Bronchial epithelial cell (primary cell): ENCODE results near the gene SLC4A4. TPM values are rescaled to one million over a fixed set of nuclear protein-coding genes. Genes with fewer than 3 reads are reported as not detected.

Source experiments
- DNase-seq: peaks from one replicate; pipeline ENCODE4 v3.0.0-alpha.2; 2010; ENCODE audit warnings: low read depth
- FAIRE-seq: peaks from 2 replicates; lab custom pipeline; 2011; peaks lifted over from hg19 to GRCh38; lab: Jason Lieb, UNC
- H3K27me3 ChIP-seq: 2 replicates; pipeline ENCODE4 v1.5.1; 2011; ENCODE audit warnings: low read length; ENCODE audit not compliant: control insufficient read depth, insufficient read depth
- H3K36me3 ChIP-seq: 2 replicates; pipeline ENCODE4 v1.5.1; 2011; ENCODE audit warnings: low read length; ENCODE audit not compliant: control insufficient read depth, insufficient read depth
- H3K4me3 ChIP-seq: 2 replicates; pipeline ENCODE4 v1.5.1; 2011; ENCODE audit warnings: mild to moderate bottlenecking, low read depth, low read length, control low read depth
- total RNA-seq: library from RNA; depleted of rRNA; stranded (reverse); fragments of >200 nt; gene quantifications from 2 replicates; pipeline ENCODE4 v1.2.1, GENCODE V29; 2014
- TF ChIP-seq, protein P1 (sequence below): IDR thresholded peaks from 2 replicates; pipeline ENCODE4 v1.5.1; 2011; ENCODE audit warnings: mild to moderate bottlenecking, moderate library complexity, low read length, control low read depth, inconsistent platforms; ENCODE audit not compliant: insufficient read depth, severe bottlenecking

The SLC4A4 gene
- total RNA-seq, 1 donor from 2014 or later = 0.26 TPM

DNA sequence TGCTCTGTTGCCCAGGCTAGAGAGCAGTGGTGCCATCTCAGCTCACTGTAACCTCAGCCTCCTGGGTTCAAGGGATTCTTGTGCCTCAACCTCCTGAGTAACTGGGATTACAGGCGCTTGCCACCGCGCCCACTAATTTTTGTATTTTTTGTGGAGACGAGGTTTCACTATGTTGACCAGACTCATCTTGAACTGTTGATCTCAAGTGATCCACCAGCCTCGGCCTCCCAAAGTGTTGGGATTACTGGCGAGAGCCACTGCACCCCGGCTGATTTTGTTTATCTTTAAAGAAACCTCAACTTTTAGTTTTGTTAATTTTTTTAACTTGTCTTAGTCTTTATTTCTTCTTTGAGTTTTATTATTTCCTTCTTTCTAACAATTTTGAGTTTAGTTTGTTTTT, 163.2 kb downstream of the SLC4A4 start:
- TF ChIP-seq, protein P1, sequence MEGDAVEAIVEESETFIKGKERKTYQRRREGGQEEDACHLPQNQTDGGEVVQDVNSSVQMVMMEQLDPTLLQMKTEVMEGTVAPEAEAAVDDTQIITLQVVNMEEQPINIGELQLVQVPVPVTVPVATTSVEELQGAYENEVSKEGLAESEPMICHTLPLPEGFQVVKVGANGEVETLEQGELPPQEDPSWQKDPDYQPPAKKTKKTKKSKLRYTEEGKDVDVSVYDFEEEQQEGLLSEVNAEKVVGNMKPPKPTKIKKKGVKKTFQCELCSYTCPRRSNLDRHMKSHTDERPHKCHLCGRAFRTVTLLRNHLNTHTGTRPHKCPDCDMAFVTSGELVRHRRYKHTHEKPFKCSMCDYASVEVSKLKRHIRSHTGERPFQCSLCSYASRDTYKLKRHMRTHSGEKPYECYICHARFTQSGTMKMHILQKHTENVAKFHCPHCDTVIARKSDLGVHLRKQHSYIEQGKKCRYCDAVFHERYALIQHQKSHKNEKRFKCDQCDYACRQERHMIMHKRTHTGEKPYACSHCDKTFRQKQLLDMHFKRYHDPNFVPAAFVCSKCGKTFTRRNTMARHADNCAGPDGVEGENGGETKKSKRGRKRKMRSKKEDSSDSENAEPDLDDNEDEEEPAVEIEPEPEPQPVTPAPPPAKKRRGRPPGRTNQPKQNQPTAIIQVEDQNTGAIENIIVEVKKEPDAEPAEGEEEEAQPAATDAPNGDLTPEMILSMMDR = no peak
- DNase-seq (no peak), FAIRE-seq (no peak)
- Histone ChIP-seq H3K27me3 (no peaks in the 10 kb centered on the region), H3K36me3 (no peaks in the 10 kb centered on the region), H3K4me3 (no peak overlapping the region)

DNA sequence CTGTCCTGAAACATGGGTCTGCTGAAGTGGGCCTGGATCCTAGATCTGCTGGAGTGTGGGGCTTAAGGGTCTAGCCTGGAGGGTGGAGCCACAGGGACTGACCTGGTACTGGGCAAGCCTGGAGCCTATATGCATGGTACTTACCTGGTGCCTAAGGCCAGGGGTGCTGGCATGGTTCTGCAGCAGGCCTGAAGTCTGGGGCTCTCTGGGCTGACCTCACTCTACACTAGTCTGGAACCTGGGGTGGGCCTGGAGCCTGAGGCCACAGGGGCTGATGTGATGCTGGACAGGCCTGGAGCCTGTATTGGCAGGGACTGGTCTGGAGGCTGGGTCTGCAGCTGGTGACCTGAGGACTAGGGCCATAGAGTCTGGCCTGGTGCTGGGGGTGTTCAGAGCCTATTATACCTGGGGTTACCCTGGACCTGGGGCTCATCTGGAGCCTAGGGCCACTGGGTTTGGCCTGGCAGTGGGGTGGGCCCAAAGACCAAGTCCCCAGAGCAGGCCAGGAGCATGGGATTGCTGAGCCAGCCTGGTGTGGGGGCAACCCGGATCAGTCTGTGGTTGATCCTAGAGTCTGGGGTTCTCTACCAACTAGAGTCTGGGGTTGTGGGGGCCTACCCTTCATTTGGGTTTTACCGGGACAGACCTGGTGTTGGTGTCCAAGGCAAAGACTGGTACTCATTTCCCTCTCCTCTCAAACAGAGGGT, 179.6 kb downstream of the SLC4A4 start:
- Histone ChIP-seq H3K4me3 (no peak overlapping the region), H3K36me3 (no peaks in the 10 kb centered on the region), H3K27me3 (no peaks in the 10 kb centered on the region)
- TF ChIP-seq, protein P1 = no peak
- FAIRE-seq = peak; percentile 93
- DNase-seq = no peak

DNA sequence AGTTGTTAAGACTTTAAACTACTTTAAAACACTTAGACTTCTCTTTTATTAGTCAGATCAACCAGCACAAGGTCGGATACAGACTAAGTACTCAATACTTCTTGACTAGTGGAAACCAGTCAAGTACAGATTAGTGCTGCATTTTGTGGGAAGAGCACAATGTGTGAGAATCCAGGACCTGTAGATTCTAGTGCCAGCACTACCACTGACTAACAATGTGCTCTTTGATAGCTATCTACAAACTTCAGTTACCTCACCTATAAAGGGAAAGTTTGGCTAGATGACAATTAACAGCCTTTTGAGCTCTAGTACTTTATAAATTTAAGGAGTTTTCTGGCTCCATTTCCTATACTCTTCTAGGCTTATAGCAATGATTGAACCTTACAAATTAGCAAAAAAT, 181.5 kb downstream of the SLC4A4 start:
- DNase-seq (no peak), FAIRE-seq (no peak)
- Histone ChIP-seq H3K27me3 (no peaks in the 10 kb centered on the region), H3K36me3 (no peaks in the 10 kb centered on the region), H3K4me3 (no peak overlapping the region)
- TF ChIP-seq, protein P1 = no peak

DNA sequence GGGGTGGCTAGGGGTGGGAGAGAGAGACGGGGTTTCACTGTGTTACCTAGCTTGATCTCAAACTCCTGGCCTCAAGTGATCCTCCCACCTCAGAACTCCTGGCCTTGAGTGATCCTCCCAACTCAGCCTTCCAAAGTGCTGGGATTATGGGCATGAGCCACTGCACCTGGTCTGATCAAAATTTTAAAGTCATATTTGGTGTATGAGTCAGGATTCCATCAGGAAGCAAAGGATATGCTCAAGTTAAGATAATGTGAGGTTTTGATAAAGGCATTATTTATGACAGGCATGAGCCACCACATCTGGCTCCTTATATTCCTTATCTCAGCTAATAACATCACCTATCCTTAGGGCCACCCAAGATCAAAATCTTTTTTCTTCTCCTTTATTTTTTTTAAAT, 182.0 kb downstream of the SLC4A4 start:
- TF ChIP-seq, protein P1 = no peak
- DNase-seq (no peak), FAIRE-seq (no peak)
- H3K27me3 ChIP-seq = no peaks in the 10 kb centered on the region
- H3K4me3 ChIP-seq = no peak overlapping the region
- H3K36me3 ChIP-seq = no peaks in the 10 kb centered on the region

DNA sequence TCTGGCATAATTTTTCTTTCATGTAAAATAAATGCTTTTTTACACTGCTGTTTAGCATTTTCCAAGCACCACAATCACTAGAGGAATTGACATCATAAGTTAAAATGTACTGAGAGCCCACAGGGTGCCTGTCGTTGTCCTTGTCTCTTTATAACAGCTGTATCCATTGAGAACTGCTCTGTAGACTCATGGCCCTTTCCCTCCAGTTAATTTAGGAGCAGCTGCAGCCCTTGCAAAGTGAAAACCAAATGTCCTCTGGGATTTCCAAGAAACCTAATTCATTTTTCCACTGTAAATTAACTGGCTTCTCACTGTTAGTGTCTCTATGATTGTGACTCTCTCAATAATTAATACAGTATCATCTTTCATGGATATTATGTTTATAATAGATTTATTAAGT, 185.9 kb downstream of the SLC4A4 start:
- TF ChIP-seq, protein P1 = no peak
- H3K4me3 ChIP-seq = no peak overlapping the region
- H3K36me3 ChIP-seq = no peaks in the 10 kb centered on the region
- FAIRE-seq = no peak
- H3K27me3 ChIP-seq = no peaks in the 10 kb centered on the region
- no peak for DNase-seq
